Neutrophil (primary cell): ENCODE measurements around the gene ZNF407.

Source experiments
- H3K27ac ChIP-seq: fragments of 200-600 bp; sonication (generic); 2 replicates; pipeline ENCODE4 v1.5.1; 2016; ENCODE audit warnings: mild to moderate bottlenecking, moderate library complexity
- H3K27me3 ChIP-seq: fragments of 200-600 bp; sonication (generic); 2 replicates; pipeline ENCODE4 v1.6.0; 2016; ENCODE audit warnings: mild to moderate bottlenecking
- H3K36me3 ChIP-seq: fragments of 200-600 bp; sonication (generic); 2 replicates; pipeline ENCODE4 v1.5.1; 2017
- H3K4me1 ChIP-seq, 2 experiments: fragments of 200-600 bp in 1 of 2; sonication (generic) in 1 of 2; 1 replicate in 1 of 2; 2 replicates in 1 of 2; pipeline versions ENCODE4 v1.5.1 to v1.6.1; 2013 to 2016; ENCODE audit warnings: low read depth in 1 of 2, low read length in 1 of 2, mild to moderate bottlenecking in 1 of 2, moderate library complexity in 1 of 2; ENCODE audit not compliant: control insufficient read depth in 1 of 2, insufficient read depth in 1 of 2
- H3K4me3 ChIP-seq, 2 experiments: fragments of 200-600 bp in 1 of 2; sonication (generic) in 1 of 2; 1 replicate in 1 of 2; 2 replicates in 1 of 2; pipeline ENCODE4 v1.5.1; 2013 to 2016; ENCODE audit warnings: low read depth in 1 of 2, low read length in 1 of 2, mild to moderate bottlenecking in 1 of 2, moderate library complexity in 1 of 2
- H3K9me3 ChIP-seq: fragments of 200-600 bp; sonication (generic); 2 replicates; pipeline ENCODE4 v1.5.1; 2016
- TF ChIP-seq, protein P1 (sequence below): fragments of 200-600 bp; sonication (generic); IDR thresholded peaks from 2 replicates; pipeline ENCODE4 v1.5.1; 2016; ENCODE audit warnings: antibody characterized with exemption

Gene ZNF407

DNA sequence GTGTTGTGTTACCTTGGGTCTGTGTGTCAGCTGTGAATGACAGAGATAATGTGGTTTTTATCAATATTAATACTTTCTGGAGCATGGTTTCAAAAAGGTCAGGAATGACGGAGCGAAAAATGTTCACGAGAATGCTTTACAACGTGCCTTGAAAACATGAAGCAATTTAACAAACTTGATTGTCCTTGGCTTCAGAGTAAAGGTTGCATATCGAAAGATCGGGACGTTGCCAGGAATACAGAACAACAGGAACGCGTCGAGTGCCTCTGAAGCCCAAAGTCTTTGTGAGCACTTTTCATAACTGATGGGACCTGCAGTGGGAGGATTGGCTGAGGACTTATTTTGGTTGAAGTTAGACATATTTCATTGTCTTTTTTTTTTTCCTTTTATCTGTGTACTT is 206.1 kb downstream of the ZNF407 start:
- TF ChIP-seq, protein P1, sequence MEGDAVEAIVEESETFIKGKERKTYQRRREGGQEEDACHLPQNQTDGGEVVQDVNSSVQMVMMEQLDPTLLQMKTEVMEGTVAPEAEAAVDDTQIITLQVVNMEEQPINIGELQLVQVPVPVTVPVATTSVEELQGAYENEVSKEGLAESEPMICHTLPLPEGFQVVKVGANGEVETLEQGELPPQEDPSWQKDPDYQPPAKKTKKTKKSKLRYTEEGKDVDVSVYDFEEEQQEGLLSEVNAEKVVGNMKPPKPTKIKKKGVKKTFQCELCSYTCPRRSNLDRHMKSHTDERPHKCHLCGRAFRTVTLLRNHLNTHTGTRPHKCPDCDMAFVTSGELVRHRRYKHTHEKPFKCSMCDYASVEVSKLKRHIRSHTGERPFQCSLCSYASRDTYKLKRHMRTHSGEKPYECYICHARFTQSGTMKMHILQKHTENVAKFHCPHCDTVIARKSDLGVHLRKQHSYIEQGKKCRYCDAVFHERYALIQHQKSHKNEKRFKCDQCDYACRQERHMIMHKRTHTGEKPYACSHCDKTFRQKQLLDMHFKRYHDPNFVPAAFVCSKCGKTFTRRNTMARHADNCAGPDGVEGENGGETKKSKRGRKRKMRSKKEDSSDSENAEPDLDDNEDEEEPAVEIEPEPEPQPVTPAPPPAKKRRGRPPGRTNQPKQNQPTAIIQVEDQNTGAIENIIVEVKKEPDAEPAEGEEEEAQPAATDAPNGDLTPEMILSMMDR = no peak
- no peak overlapping the region for H3K4me3 ChIP-seq

GRCh38 chr18:74804677-74805076 is 207.0 kb downstream of the ZNF407 start:
- Histone ChIP-seq H3K27ac (no peak overlapping the region), H3K27me3 (no peaks in the 10 kb centered on the region), H3K4me3 (no peak overlapping the region), H3K36me3 (no peaks in the 10 kb centered on the region), H3K9me3 (no peaks in the 10 kb centered on the region), H3K4me1 (no peaks in the 10 kb centered on the region)
- TF ChIP-seq, protein P1 = no peak

More for the DNA sequence above, 206.1 kb downstream of the ZNF407 start:
- H3K36me3 ChIP-seq = no peaks in the 10 kb centered on the region
- H3K27ac ChIP-seq = no peak overlapping the region
- no peaks in the 10 kb centered on the region for H3K4me1 ChIP-seq
- H3K9me3 ChIP-seq = no peaks in the 10 kb centered on the region
- H3K27me3 ChIP-seq = no peaks in the 10 kb centered on the region

GRCh38 chr18:74806073-74806472 is 208.4 kb downstream of the ZNF407 start:
- H3K36me3 ChIP-seq = no peaks in the 10 kb centered on the region
- H3K27ac ChIP-seq = no peak overlapping the region
- H3K9me3 ChIP-seq = no peaks in the 10 kb centered on the region
- H3K4me1 ChIP-seq = no peaks in the 10 kb centered on the region
- no peak overlapping the region for H3K4me3 ChIP-seq
- H3K27me3 ChIP-seq = no peaks in the 10 kb centered on the region
- TF ChIP-seq, protein P1 = no peak

DNA sequence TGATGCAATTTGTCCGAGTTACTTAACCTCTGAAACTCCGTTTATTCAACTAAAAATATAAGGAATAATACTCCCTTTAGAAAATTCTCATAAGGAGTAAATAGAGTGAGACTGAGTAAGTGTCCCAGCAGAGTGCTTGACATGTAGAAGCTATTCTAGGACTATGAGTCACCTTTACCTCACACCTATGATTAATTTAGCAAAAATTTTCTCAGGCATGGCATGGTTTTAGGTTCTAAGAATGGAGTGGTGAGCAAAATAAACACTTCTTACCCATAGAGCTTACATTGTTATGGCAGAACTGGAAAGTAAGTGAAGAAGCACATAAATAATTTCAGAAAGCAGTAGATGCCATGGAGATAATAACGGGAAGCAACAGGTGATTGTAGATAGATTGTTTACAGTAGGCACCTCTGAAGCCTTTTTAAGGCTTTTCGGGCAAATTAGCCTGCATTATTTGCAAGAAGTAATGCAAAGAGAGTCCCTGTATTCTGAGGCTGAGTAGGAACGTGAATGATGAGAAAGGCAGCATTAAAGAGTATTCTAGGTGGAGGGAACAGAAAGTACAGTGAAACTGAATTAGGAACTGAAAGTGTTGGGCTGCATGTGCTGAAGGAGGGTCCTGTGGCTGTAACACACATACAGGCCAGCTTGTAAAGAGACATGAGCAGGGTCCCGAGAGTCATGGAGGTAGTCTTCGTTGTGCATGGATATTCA is 209.2 kb downstream of the ZNF407 start:
- Histone ChIP-seq H3K4me1 (no peaks in the 10 kb centered on the region), H3K36me3 (no peaks in the 10 kb centered on the region), H3K9me3 (no peaks in the 10 kb centered on the region), H3K27me3 (no peaks in the 10 kb centered on the region), H3K4me3 (no peak overlapping the region), H3K27ac (no peak overlapping the region)
- TF ChIP-seq, protein P1 = no peak

- no peaks in the 10 kb centered on the region for H3K4me1 ChIP-seq
- H3K9me3 ChIP-seq = no peaks in the 10 kb centered on the region
- no peaks in the 10 kb centered on the region for H3K27me3 ChIP-seq
- H3K4me3 ChIP-seq = no peak overlapping the region
- no peaks in the 10 kb centered on the region for H3K36me3 ChIP-seq
- H3K27ac ChIP-seq = no peak overlapping the region
- TF ChIP-seq, protein P1 = no peak
These were observed 219.9 kb downstream of the ZNF407 start for GRCh38 chr18:74817576-74817975.
